Keratinocyte (primary cell): ENCODE results near the gene CST4. TPM values are rescaled to one million over a fixed set of nuclear protein-coding genes. Genes with fewer than 3 reads are reported as not detected.

Source experiments
- DNase-seq: peaks from one replicate; pipeline ENCODE4 v3.0.0-alpha.2; 2011; ENCODE audit warnings: low read depth, missing footprints, low spot score
- FAIRE-seq: peaks from 2 replicates; lab custom pipeline; 2011; peaks lifted over from hg19 to GRCh38; lab: Jason Lieb, UNC
- H2AFZ ChIP-seq: 2 replicates; pipeline ENCODE4 v1.6.0; 2012; ENCODE audit warnings: low read length, control low read depth, inconsistent platforms; ENCODE audit not compliant: control insufficient read depth
- H3K27ac ChIP-seq: 2 replicates; pipeline ENCODE4 v1.5.1; 2011; ENCODE audit warnings: low read length; ENCODE audit not compliant: control insufficient read depth, insufficient read depth
- H3K27me3 ChIP-seq: 3 replicates; pipeline ENCODE4 v1.6.0; 2011; ENCODE audit warnings: low read length; ENCODE audit not compliant: control insufficient read depth, insufficient read depth; ENCODE audit errors: extremely low read depth
- H3K36me3 ChIP-seq, 2 experiments: 2 replicates in 1 of 2; 3 replicates in 1 of 2; pipeline ENCODE4 v1.5.1; 2011; ENCODE audit warnings: low read length in 2 of 2, mild to moderate bottlenecking in 1 of 2; ENCODE audit not compliant: control insufficient read depth in 2 of 2, insufficient read depth in 2 of 2; ENCODE audit errors: extremely low read depth in 1 of 2
- H3K4me1 ChIP-seq: 3 replicates; pipeline ENCODE4 v1.5.1; 2011; ENCODE audit warnings: low read length; ENCODE audit not compliant: control insufficient read depth, insufficient read depth; ENCODE audit errors: extremely low read depth
- H3K4me2 ChIP-seq: 3 replicates; pipeline ENCODE4 v1.6.0; 2011; ENCODE audit warnings: low read depth, low read length; ENCODE audit not compliant: control insufficient read depth, insufficient read depth; ENCODE audit errors: extremely low read depth
- H3K4me3 ChIP-seq, 3 experiments: fragments of 200-600 bp in 1 of 3; sonication (generic) in 1 of 3; 2 replicates in 2 of 3; 3 replicates in 1 of 3; pipeline ENCODE4 v1.5.1; 2011 to 2016; ENCODE audit warnings: low read length in 3 of 3, mild to moderate bottlenecking in 3 of 3, control low read depth in 2 of 3, inconsistent platforms in 1 of 3, low read depth in 1 of 3, mixed read lengths in 1 of 3, mixed run types in 1 of 3, moderate library complexity in 1 of 3; ENCODE audit not compliant: control insufficient read depth in 2 of 3, insufficient read depth in 2 of 3; ENCODE audit errors: extremely low read depth in 1 of 3
- H3K79me2 ChIP-seq: 2 replicates; pipeline ENCODE4 v1.6.0; 2012; ENCODE audit warnings: low read length; ENCODE audit not compliant: control insufficient read depth, insufficient read depth
- H3K9ac ChIP-seq: 3 replicates; pipeline ENCODE4 v1.6.0; 2011; ENCODE audit warnings: low read length; ENCODE audit not compliant: control insufficient read depth, insufficient read depth; ENCODE audit errors: extremely low read depth
- H3K9me1 ChIP-seq: 3 replicates; pipeline ENCODE4 v1.6.0; 2011; ENCODE audit warnings: low read length; ENCODE audit not compliant: control insufficient read depth, insufficient read depth; ENCODE audit errors: extremely low read depth
- H3K9me3 ChIP-seq: 2 replicates; pipeline ENCODE4 v1.5.1; 2012; ENCODE audit warnings: low read depth, low read length; ENCODE audit not compliant: control insufficient read depth
- H4K20me1 ChIP-seq: 3 replicates; pipeline ENCODE4 v1.6.0; 2011; ENCODE audit warnings: low read length; ENCODE audit not compliant: control insufficient read depth, insufficient read depth; ENCODE audit errors: extremely low read depth
- EZH2 ChIP-seq: IDR thresholded peaks from one replicate; pipeline ENCODE4 v1.6.1; 2012; ENCODE audit warnings: inconsistent platforms, mild to moderate bottlenecking, low read length, moderate library complexity
- dilution Hi-C: fragments of 300-500 bp; cut with MboI; formaldehyde crosslinking; loops from one replicate; pipeline ENCODE4 v1.7.0; 2020; ENCODE audit warnings: low sequenced_read_pairs; ENCODE audit not compliant: extremely low pct_ligation_motif_present
- polyA plus RNA-seq, 5 experiments: library from polyadenylated mRNA; depleted of rRNA in 3 of 5; stranded (reverse) in 3 of 5; stranded (forward) in 1 of 5; unstranded in 1 of 5; fragments of >200 nt; gene quantifications; 1 replicate in 1 of 5; 2 replicates in 3 of 5; 3 replicates in 1 of 5; pipeline versions ENCODE4 v1.2.1 to v1.2.3, GENCODE V29; 2011 to 2012; ENCODE audit warnings: missing spikeins in 2 of 5, low read depth in 1 of 5, low replicate concordance in 1 of 5
- TF ChIP-seq, protein P1 (sequence below), 3 experiments: IDR thresholded peaks in 1 of 3; conservative IDR thresholded peaks in 1 of 3; optimal IDR thresholded peaks in 1 of 3; 2 replicates in 2 of 3; 3 replicates in 1 of 3; pipeline versions ENCODE3 to v1.5.1; 2011; ENCODE audit warnings: low read length in 3 of 3, mild to moderate bottlenecking in 3 of 3, moderate library complexity in 2 of 3, control low read depth in 1 of 3, inconsistent platforms in 1 of 3; ENCODE audit not compliant: insufficient read depth in 2 of 3; ENCODE audit errors: extremely low read depth in 1 of 3

CST4 gene
- polyA plus RNA-seq, 1 donor (not counting 4 experiments of a cell fraction or from before 2014, with no cell fraction given), result not detected

DNA sequence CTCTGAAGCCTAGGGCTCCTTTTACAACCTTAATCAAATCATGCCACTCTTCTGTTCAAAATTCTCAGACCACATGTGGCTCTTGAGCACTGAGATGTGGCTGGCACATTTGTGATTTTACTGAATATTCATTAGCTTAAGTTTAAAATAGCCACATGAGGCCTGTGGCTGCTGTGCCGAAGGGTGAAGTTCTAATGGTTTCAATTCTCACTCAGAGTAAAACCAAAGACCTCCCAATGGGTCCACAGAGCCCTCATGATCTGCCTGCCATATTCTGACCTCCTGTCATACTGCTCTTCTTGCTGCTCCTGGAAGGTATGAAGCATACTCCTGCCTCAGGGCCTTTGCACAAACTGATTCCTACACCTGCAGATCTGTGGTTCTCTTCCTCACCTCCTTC, 43.3 kb downstream of the CST4 start:
- TF ChIP-seq, protein P1, sequence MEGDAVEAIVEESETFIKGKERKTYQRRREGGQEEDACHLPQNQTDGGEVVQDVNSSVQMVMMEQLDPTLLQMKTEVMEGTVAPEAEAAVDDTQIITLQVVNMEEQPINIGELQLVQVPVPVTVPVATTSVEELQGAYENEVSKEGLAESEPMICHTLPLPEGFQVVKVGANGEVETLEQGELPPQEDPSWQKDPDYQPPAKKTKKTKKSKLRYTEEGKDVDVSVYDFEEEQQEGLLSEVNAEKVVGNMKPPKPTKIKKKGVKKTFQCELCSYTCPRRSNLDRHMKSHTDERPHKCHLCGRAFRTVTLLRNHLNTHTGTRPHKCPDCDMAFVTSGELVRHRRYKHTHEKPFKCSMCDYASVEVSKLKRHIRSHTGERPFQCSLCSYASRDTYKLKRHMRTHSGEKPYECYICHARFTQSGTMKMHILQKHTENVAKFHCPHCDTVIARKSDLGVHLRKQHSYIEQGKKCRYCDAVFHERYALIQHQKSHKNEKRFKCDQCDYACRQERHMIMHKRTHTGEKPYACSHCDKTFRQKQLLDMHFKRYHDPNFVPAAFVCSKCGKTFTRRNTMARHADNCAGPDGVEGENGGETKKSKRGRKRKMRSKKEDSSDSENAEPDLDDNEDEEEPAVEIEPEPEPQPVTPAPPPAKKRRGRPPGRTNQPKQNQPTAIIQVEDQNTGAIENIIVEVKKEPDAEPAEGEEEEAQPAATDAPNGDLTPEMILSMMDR (optimal IDR thresholded peaks at IDR 0.05 in 1 of 3, IDR thresholded peaks at IDR 0.05 in 1 of 3, conservative IDR thresholded peaks at IDR 0.05 in 1 of 3; ENCODE audit: extremely low read depth in 1 of 3, insufficient read depth in 2 of 3, low read length in 3 of 3), result no peak
- no peak overlapping the region for H3K27ac ChIP-seq
- peaks cover 5% of the 10 kb centered on the region for H3K4me1 ChIP-seq
- no peak overlapping the region for H3K9ac ChIP-seq
- H3K4me3 ChIP-seq, result no peak overlapping the region
- FAIRE-seq, result no peak
- no peak for DNase-seq
- H2AFZ ChIP-seq, result no peak overlapping the region
- no peaks in the 10 kb centered on the region for H3K27me3 ChIP-seq
- no peaks in the 10 kb centered on the region for H3K9me3 ChIP-seq
- no peaks in the 10 kb centered on the region for H4K20me1 ChIP-seq
- H3K79me2 ChIP-seq, result no peaks in the 10 kb centered on the region
- dilution Hi-C loops, result no loop called here
- no peaks in the 10 kb centered on the region for H3K36me3 ChIP-seq
- no peaks in the 10 kb centered on the region for H3K9me1 ChIP-seq
- no peak overlapping the region for H3K4me2 ChIP-seq

GRCh38 chr20:23644164-23644563, 44.7 kb downstream of the CST4 start:
- no peaks in the 10 kb centered on the region for H4K20me1 ChIP-seq
- H2AFZ ChIP-seq, result no peak overlapping the region
- no peaks in the 10 kb centered on the region for H3K27me3 ChIP-seq
- FAIRE-seq, result no peak
- no peak overlapping the region for H3K4me3 ChIP-seq
- no peak overlapping the region for H3K9ac ChIP-seq
- H3K4me1 ChIP-seq, result peaks cover 15% of the 10 kb centered on the region
- no peak overlapping the region for H3K4me2 ChIP-seq
- H3K9me3 ChIP-seq, result no peaks in the 10 kb centered on the region
- H3K79me2 ChIP-seq, result no peaks in the 10 kb centered on the region
- no peaks in the 10 kb centered on the region for H3K36me3 ChIP-seq
- no peaks in the 10 kb centered on the region for H3K9me1 ChIP-seq
- dilution Hi-C loops, result no loop called here
- TF ChIP-seq EZH2, result no peak
- TF ChIP-seq, protein P1 (optimal IDR thresholded peaks at IDR 0.05 in 1 of 3, IDR thresholded peaks at IDR 0.05 in 1 of 3, conservative IDR thresholded peaks at IDR 0.05 in 1 of 3; ENCODE audit: extremely low read depth in 1 of 3, insufficient read depth in 2 of 3, low read length in 3 of 3), result no peak
- H3K27ac ChIP-seq, result no peak overlapping the region
- no peak for DNase-seq
